Stimulated activated CD4-positive, alpha-beta T cell treated with anti-CD3 and anti-CD28 coated beads, Interleukin-2, amount 100 ng/mL, for 4 hours (primary cell): ENCODE measurements around the gene ZNF135.
A peak's percentile ranks its signal among the peaks of the same experiment; 100 is the strongest.

Experiments
- DNase-seq: peaks from one replicate; pipeline ENCODE4 v3.0.0-alpha.2; 2020; ENCODE audit warnings: low read depth

ZNF135 gene

GRCh38 chr19:58059003-58059670, at the start of gene ZNF135:
TSS of gene ZNF135 (plus strand) at chr19:58059282. CDS start at chr19:58060003, 721 bp downstream.
- DNase-seq = peak; percentile 49

GRCh38 chr19:58009301-58009665, 49.8 kb upstream of the ZNF135 start:
- DNase-seq = no peak

- DNase-seq = peak; percentile 23
Observed at GRCh38 chr19:58009666-58010301, 49.3 kb upstream of the ZNF135 start.

- no peak for DNase-seq
Observed at GRCh38 chr19:58010507-58010906, 48.6 kb upstream of the ZNF135 start.

GRCh38 chr19:58014141-58014540, 44.9 kb upstream of the ZNF135 start:
- DNase-seq = no peak

GRCh38 chr19:58020129-58020528, 39.0 kb upstream of the ZNF135 start:
- DNase-seq = no peak

- peak; percentile 23 for DNase-seq
Observed at GRCh38 chr19:58021541-58022282, 37.4 kb upstream of the ZNF135 start.

GRCh38 chr19:58022283-58022660, 36.8 kb upstream of the ZNF135 start:
- DNase-seq = no peak

- no peak for DNase-seq
Observed at GRCh38 chr19:58024661-58025060, 34.4 kb upstream of the ZNF135 start.

- DNase-seq = peak; percentile 1
Observed at GRCh38 chr19:58033741-58034476, 25.2 kb upstream of the ZNF135 start, which contains the start of gene ZSCAN1. TSS of gene ZSCAN1 (plus strand) at chr19:58034025. CDS start at chr19:58037837, 3,812 bp downstream.

GRCh38 chr19:58034477-58034793, 24.6 kb upstream of the ZNF135 start:
- no peak for DNase-seq

- DNase-seq = no peak
Observed at GRCh38 chr19:58035863-58036262, 23.2 kb upstream of the ZNF135 start.

GRCh38 chr19:58037927-58038687, 21.0 kb upstream of the ZNF135 start:
- no peak for DNase-seq

GRCh38 chr19:58038688-58039204, 20.3 kb upstream of the ZNF135 start:
- DNase-seq = no peak

GRCh38 chr19:58040751-58041525, 18.1 kb upstream of the ZNF135 start:
- DNase-seq = no peak

- DNase-seq = no peak
Observed at GRCh38 chr19:58042495-58043340, 16.4 kb upstream of the ZNF135 start.

GRCh38 chr19:58044391-58044790, 14.7 kb upstream of the ZNF135 start:
- no peak for DNase-seq

GRCh38 chr19:58044886-58045285, 14.2 kb upstream of the ZNF135 start:
- DNase-seq = no peak

GRCh38 chr19:58045411-58046050, 13.6 kb upstream of the ZNF135 start:
- no peak for DNase-seq
